Measurements from ENCODE around the gene CT55.
"Not testable (repeated sequence)": the region's sequence is repeated elsewhere in the genome, so short reads cannot be mapped to it uniquely, and the experiment has no call there.

Gene CT55, protein sequence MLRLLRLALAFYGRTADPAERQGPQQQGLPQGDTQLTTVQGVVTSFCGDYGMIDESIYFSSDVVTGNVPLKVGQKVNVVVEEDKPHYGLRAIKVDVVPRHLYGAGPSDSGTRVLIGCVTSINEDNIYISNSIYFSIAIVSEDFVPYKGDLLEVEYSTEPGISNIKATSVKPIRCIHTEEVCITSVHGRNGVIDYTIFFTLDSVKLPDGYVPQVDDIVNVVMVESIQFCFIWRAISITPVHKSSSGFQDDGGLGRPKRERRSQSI

DNA sequence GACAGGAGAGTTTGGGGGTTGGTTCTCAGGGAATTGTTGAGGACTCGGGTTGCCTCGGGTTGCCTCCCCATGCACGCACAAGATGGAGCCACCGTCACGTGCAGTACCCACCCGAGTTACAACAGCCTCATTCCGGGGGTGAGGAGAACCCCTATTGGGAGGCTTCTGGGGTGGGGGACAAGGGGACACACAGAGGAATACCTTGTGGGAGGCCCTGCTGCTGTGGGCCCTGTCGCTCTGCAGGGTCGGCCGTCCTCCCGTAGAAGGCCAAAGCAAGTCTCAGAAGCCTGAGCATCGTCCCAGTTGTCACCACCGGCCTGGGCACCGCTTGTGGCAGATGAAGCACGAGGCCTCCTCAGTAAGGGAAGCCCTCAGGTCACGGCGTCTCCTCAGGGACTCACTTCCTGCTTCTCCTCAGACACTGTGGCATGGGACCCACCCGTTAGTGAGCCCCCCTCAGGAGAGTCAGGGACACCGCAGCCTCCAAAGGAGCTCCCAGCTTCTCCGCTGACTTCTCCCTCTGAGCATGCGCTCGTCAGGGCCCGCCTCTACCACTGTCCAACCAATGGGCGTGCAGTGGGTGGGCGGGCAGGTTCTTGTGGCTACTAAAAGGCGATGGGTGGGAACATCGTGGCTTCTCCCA is at the start of gene CT55:
Gene CT55, minus strand, starts transcription at position 522 of the 643 bp plus-strand sequence. Its CDS starts 227 bp downstream, at position 295.
- no peak for DNase-seq

DNA sequence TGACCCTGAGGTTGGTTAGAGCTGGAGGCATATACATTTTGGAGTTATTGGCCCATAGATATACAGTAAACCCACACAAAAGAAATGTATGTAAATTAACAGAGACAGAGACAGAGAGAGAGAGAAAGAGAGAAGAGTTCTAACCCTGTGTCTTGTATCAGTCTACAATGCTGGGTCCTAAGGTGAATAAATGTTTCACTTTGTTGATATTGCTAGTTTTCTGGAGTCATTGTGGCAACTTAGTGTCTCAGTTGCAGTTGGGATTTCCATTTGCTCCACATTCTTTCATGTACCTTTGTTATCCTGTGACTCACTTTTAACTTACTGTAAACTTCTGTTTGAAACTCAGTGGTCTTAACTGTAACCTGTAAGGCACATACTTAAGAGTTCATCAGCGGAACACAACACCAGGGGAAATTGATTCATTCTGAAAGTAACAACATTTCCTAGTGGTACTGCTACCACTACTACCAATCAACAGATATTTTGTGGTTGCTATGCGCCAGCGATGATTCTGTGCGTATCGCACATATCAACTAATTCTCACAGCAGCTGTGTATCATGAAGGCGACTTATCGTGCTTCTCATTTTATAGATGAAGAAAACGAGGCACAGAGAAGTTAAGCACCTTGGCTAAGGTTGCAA is 42.1 kb upstream of the CT55 start:
- DNase-seq: peak; percentile 73

GRCh38 chrX:135206427-135206826 is 35.2 kb upstream of the CT55 start:
- peak; percentile 30 for DNase-seq

- DNase-seq: no peak
Observed at GRCh38 chrX:135200297-135200696, 29.1 kb upstream of the CT55 start.

DNA sequence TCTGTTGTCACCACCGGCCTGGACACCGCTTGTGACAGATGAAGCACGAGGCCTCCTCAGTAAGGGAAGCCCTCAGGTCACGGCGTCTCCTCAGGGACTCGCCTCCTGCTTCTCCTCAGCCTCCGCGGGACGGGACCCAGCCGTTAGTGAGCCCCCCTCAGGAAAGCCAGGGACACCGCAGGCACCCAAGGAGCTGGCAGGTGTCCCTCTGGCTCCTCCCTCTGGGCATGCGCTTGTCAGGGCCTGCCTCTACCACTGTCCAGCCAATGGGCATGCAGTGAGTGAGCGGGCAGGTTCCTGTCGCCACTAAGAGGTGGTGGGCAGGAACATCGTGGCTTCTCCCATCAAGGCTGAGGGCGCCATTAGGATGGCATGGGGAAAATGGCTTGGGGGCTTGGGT is 23.5 kb upstream of the CT55 start:
- DNase-seq: no peak

DNA sequence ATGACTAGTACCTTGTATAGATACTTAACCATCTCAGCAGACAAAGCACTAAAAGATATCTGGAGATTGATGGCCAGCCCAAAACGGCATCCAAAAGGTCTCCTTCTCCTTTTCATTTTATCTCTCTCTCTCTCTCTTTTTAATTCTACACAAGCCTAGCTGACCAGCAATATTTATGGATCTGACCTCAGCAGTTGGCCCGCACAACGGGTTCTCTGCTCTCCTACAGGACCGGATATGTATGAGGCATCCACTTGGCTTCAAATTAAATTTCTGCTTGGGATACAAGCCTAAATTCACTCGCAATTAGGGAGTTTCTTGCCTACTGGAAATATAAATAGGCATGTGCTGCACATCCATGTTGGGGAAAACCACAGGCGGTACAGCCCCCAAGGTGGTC is 22.5 kb upstream of the CT55 start:
- DNase-seq: no peak

GRCh38 chrX:135191838-135192237 is 20.6 kb upstream of the CT55 start:
- DNase-seq: no peak

- peak; percentile 43 for DNase-seq
Observed at GRCh38 chrX:135185795-135186443, 14.7 kb upstream of the CT55 start.

DNA sequence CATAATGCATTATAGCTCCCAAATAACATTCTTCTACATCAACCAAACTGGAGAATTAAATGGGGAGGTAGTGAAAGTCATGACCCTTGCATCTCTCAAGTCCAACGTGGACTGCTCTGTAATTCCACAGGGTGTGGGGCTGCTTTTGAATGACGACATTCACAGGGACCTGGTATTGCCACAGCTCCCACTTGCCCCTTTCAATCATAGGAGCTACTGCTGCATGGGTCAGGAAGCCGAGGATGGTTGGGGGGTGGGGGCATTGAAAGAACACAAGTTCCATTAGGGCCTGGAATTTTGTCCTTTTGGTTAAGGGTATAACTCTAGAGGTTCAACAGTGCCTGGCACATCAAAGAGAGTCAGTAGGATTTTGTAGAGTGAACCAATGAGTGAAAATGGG is 7.4 kb upstream of the CT55 start:
- DNase-seq: no peak

- no peak for DNase-seq
Observed at GRCh38 chrX:135170468-135170867, 730 bp downstream of the CT55 start.

DNA sequence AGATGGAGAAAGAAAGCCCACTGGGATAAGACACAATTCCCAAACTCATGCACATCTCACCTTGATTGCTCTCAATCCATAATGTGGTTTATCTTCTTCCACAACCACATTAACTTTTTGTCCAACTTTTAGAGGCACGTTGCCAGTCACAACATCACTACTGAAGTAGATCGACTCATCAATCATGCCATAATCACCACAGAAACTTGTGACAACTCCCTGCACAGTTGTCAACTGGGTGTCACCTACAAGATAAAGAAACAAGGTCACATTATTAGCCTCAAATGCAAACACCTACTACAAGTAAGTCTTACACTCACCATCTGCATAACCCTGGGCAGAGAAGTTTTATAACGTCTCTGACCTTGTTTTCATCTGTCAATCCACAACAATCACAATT is 1.7 kb downstream of the CT55 start:
- DNase-seq: not testable (repeated sequence)

DNA sequence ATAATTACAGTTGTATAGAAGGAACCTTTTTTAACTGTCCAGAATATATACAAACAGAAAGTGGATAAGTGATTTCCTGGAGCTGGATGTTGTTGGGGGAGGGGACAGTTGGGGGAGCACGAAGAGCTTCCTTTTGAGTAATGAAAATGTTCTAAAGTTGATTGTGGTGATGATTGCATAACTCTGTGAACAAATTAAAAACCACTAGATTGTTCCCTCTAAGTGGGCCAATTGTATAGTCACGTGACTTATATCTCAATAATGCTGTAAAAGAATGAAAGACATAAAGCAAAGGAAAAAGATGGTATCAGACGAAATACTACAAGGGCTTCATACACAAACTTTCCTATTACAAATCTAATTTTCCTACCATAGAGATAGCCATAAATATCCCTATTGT is 2.7 kb downstream of the CT55 start:
- no peak for DNase-seq

DNA sequence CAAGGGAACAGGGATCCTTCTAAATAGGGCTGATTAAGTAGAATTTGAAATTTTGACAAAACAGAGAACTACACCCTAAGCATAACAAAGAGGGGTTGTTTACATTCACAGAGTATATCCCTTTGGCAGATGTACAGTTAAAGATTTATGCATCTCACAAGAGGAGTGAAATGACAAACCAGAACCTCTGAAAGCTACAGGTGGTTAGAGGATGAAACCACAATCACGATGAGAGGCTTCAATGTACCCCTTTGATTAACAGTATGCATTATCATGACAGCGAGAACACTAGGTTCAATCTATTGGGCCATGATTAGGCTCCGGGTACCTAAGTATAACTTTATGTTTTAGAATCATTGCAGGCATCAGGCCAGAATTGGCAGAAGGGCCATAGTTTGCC is 16.5 kb downstream of the CT55 start:
- DNase-seq: not testable (repeated sequence)

DNA sequence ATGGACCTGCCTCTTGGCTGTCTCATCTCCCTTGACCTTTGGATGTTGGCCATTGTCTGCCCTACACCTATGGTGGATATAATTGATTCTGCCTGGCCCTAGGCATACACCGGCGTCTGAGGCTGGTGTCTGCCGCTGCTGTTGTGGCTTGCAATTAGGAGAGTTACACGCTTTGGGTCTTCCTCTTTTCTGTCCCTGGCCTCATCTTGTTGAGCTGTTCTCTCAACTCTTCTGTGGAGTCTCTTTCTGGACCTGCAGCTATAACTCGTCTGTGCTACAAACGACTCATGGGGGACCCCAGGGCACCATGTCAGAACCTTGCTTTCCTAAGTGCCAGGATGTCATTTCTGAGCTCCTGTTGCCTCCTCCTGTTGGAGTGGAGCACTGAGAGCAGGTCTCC is 45.1 kb downstream of the CT55 start:
- DNase-seq: not testable (repeated sequence)

DNA sequence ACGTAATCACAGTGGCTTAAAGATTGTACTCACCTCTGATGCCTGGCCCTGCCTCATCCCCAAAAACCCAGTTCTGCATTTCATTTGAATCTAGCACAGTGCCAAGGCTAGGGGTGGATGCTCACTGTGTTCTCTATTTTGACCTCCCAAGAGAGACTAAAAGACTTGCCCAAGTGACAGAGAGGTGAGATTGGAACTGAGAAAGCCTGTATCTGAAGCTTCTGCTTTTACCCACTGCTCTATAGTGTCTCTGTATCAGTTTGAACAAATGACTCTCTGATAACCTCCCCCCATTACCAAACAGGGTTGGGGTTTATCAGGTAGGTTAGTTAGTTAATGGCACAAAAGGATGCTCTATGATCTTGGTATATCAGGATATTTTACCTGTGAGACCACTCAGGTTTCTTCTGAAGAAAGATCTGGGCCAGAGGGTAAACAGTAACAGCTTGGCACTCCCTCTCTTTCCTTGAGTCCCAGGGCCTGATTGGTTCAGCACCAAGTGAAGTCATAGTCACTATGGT is 51.1 kb downstream of the CT55 start, which contains the start of gene ETDB:
Gene ETDB, minus strand, starts transcription at position 471 of the 521 bp plus-strand sequence. CDS start 1,265 bp downstream, outside the sequence.
- not testable (repeated sequence) for DNase-seq

DNA sequence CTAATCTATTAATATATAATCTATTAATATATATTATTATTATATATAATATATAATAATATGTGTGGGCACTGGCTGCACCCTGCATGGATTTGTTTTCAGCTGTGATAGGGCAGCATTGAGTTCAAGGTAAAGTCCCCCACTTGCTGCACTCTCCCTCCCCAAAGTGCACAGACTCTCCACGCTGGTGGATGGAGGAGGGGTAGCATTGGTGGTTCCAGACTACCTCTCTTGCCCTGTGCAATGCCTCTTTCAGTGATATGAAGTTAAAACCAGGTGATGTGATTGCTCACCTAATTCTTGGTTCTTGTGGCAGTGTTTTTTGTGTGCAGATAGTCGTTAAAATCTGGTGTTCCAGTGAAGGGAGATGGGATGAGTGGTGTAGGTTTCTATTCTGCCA is 55.1 kb downstream of the CT55 start:
- not testable (repeated sequence) for DNase-seq

- DNase-seq: no peak
Observed at GRCh38 chrX:135114392-135114791, 56.8 kb downstream of the CT55 start.

DNA sequence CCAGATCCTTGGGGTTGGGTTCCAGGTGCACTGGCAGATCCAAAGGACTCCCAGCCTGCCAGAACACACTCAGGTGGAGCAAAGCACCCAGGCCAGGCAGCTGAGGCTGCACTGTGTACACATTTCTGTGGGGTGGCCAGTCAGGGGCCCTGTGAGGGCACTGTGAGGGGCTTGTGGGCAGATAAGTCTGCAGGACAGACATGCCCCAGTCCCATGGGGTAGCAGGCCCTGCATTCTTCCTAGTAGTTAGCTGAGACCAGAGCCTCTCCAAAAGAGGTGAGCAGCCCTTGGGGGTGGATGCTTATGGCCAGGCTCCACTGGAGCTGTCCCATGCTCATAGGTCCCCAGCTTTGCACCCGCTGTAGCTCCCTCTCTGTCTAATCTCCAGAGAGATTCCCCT is 58.5 kb downstream of the CT55 start:
- no peak for DNase-seq

DNA sequence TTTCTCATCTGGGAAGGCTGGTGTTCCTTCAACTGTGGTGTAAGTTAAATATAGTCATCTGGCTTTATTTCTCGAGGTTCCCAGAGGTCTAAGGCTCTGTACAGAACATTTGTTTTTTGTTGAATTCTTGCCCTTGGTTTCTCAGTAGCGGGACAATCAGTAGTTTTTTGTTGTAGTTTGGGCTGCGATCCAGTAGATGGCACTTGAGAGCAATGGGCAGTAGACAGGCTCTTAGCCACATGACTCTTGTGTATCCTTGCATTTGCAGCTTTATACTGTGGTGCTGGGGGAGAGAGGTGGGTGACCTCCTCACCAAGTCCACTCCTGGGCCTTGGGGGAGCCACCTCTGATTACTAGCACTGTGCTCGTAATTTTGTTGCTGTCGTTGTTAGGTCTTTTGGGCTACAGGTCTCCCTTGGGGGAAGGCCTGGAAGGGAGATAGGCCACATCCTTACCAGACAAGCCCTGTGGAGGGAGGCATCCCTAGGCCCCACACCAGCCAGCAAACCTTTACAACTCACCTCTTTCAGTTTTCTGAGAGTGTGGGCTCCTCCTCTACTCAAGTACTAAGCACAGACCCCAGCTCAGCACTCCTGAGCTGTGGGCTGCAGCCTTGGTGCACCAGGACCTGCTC is 59.0 kb downstream of the CT55 start:
- DNase-seq: peak; percentile 45

DNA sequence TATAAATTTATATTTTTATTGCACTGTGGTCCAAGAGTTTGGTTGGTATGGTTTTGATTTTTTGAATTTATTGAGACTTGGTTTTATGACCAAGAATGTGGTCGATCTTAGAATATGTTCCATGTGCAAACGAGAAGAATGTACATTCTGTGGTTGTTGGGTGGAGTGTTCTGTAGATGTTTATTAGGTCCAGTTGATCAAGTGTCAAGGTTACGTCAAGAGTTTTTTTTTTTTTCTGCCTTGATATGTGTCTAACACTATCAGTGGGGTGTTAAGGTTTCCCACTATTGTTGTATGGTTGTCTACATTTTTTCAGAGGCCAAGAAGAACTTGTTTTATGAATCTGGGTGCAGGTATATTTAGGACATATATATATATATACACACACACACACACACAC is 61.6 kb downstream of the CT55 start:
- no peak for DNase-seq

Measured in activated CD4-positive, alpha-beta T cell treated with anti-CD3 and anti-CD28 coated beads for 48 hours (primary cell).